ENCODE measurements around the gene PTPN21.

The PTPN21 gene

DNA sequence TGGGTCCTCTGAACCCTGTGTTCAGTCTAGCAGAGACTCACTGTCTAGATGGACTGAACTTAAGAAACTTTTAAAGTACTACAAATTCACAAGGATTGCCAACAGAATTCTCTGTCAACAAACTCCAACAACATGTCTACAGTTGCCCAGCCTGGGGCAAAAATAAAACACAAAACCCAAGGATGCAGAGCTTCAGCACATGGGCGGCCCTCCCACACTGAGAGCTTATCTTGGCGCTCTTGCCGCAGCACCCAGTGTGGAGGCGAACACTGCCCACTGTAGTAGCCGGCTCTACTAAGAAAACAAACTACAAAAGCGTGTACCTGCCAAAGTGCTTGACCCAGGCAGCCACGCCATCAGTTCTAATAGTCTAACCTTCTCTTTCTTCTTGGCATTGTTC, 66.7 kb downstream of the PTPN21 start:
- ATAC-seq, result no peak
- no peak for TF ChIP-seq OSR1 (CRISPR knock-in tag; IDR thresholded peaks at IDR 0.05)
- no peak for TF ChIP-seq BACH2 (CRISPR knock-in tag; IDR thresholded peaks at IDR 0.05; ENCODE audit: borderline replicate concordance)
- TF ChIP-seq, protein P1, sequence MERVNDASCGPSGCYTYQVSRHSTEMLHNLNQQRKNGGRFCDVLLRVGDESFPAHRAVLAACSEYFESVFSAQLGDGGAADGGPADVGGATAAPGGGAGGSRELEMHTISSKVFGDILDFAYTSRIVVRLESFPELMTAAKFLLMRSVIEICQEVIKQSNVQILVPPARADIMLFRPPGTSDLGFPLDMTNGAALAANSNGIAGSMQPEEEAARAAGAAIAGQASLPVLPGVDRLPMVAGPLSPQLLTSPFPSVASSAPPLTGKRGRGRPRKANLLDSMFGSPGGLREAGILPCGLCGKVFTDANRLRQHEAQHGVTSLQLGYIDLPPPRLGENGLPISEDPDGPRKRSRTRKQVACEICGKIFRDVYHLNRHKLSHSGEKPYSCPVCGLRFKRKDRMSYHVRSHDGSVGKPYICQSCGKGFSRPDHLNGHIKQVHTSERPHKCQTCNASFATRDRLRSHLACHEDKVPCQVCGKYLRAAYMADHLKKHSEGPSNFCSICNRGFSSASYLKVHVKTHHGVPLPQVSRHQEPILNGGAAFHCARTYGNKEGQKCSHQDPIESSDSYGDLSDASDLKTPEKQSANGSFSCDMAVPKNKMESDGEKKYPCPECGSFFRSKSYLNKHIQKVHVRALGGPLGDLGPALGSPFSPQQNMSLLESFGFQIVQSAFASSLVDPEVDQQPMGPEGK (CRISPR knock-in tag; IDR thresholded peaks at IDR 0.05; ENCODE audit: borderline replicate concordance), result no peak

DNA sequence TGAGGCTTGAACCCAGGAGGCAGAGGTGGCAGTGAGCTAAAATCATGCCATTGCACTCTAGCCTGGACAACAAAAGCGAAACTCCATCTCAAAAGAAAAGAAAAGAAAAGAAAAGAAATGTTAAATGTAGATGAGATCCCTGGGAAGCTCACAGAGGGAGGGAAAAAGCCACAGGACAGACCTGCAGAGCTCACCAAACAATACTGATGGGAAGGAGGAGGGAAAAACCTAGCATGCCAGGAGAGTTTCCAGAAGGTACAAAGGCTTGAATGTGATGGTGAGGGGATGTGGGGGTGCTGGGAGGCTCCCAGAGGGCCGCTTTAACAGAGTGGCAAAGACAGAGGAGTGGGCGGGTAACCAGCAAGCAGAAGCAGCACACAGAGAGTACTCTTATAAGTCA, 72.3 kb downstream of the PTPN21 start:
- TF ChIP-seq ZNF8 (CRISPR knock-in tag; IDR thresholded peaks at IDR 0.05) (no peak), ZC3H10 (CRISPR knock-in tag; IDR thresholded peaks at IDR 0.05) (no peak), SNAI2 (CRISPR knock-in tag; IDR thresholded peaks at IDR 0.05) (no peak), ZFP3 (CRISPR knock-in tag; IDR thresholded peaks at IDR 0.05) (no peak), BACH2 (CRISPR knock-in tag; IDR thresholded peaks at IDR 0.05; ENCODE audit: borderline replicate concordance) (no peak), TSHZ2 (CRISPR knock-in tag; IDR thresholded peaks at IDR 0.05) (no peak), TOX (CRISPR knock-in tag; IDR thresholded peaks at IDR 0.05; ENCODE audit: borderline replicate concordance) (no peak), ZNF565 (CRISPR knock-in tag; conservative IDR thresholded peaks at IDR 0.05; ENCODE audit: low read depth) (no peak), ISL1 (CRISPR knock-in tag; IDR thresholded peaks at IDR 0.05) (no peak), RARB (CRISPR knock-in tag; IDR thresholded peaks at IDR 0.05) (no peak), OSR1 (CRISPR knock-in tag; IDR thresholded peaks at IDR 0.05) (no peak), TCF4 (CRISPR knock-in tag; IDR thresholded peaks at IDR 0.05; ENCODE audit: borderline replicate concordance) (no peak)
- TF ChIP-seq, protein P2, sequence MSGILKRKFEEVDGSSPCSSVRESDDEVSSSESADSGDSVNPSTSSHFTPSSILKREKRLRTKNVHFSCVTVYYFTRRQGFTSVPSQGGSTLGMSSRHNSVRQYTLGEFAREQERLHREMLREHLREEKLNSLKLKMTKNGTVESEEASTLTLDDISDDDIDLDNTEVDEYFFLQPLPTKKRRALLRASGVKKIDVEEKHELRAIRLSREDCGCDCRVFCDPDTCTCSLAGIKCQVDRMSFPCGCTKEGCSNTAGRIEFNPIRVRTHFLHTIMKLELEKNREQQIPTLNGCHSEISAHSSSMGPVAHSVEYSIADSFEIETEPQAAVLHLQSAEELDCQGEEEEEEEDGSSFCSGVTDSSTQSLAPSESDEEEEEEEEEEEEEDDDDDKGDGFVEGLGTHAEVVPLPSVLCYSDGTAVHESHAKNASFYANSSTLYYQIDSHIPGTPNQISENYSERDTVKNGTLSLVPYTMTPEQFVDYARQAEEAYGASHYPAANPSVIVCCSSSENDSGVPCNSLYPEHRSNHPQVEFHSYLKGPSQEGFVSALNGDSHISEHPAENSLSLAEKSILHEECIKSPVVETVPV (CRISPR knock-in tag; IDR thresholded peaks at IDR 0.05), result no peak
- TF ChIP-seq, protein P3, sequence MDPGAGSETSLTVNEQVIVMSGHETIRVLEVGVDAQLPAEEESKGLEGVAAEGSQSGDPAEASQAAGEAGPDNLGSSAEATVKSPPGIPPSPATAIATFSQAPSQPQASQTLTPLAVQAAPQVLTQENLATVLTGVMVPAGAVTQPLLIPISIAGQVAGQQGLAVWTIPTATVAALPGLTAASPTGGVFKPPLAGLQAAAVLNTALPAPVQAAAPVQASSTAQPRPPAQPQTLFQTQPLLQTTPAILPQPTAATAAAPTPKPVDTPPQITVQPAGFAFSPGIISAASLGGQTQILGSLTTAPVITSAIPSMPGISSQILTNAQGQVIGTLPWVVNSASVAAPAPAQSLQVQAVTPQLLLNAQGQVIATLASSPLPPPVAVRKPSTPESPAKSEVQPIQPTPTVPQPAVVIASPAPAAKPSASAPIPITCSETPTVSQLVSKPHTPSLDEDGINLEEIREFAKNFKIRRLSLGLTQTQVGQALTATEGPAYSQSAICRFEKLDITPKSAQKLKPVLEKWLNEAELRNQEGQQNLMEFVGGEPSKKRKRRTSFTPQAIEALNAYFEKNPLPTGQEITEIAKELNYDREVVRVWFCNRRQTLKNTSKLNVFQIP (CRISPR knock-in tag; IDR thresholded peaks at IDR 0.05; ENCODE audit: borderline replicate concordance, low read depth), result no peak
- TF ChIP-seq, protein P1 (CRISPR knock-in tag; IDR thresholded peaks at IDR 0.05; ENCODE audit: borderline replicate concordance), result no peak
- TF ChIP-seq, protein P4, sequence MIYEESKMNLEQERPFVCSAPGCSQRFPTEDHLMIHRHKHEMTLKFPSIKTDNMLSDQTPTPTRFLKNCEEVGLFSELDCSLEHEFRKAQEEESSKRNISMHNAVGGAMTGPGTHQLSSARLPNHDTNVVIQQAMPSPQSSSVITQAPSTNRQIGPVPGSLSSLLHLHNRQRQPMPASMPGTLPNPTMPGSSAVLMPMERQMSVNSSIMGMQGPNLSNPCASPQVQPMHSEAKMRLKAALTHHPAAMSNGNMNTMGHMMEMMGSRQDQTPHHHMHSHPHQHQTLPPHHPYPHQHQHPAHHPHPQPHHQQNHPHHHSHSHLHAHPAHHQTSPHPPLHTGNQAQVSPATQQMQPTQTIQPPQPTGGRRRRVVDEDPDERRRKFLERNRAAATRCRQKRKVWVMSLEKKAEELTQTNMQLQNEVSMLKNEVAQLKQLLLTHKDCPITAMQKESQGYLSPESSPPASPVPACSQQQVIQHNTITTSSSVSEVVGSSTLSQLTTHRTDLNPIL (CRISPR knock-in tag; IDR thresholded peaks at IDR 0.05; ENCODE audit: low read depth), result no peak
- no peak for ATAC-seq

- TF ChIP-seq SNAI2 (CRISPR knock-in tag; IDR thresholded peaks at IDR 0.05) (no peak), ARNTL (CRISPR knock-in tag; IDR thresholded peaks at IDR 0.05; ENCODE audit: borderline replicate concordance, low read depth) (no peak), TCF4 (CRISPR knock-in tag; IDR thresholded peaks at IDR 0.05; ENCODE audit: borderline replicate concordance) (no peak)
- no peak for ATAC-seq
These were observed 73.0 kb downstream of the PTPN21 start for GRCh38 chr14:88481794-88482193.

All from SK-N-SH treated with all-trans-retinoic acid at 6 μM for 48 hours (cell line).